ENCODE data around the gene ANKRD30B.
"Not testable (repeated sequence)": the region's sequence is repeated elsewhere in the genome, so short reads cannot be mapped to it uniquely, and the experiment has no call there.

The ANKRD30B gene

GRCh38 chr18:14747513-14748474 is at the start of gene ANKRD30B:
TSS of gene ANKRD30B (plus strand) at chr18:14748172. CDS start at chr18:14748420, 248 bp downstream.
- FAIRE-seq = no peak

GRCh38 chr18:14701286-14702040 is 46.5 kb upstream of the ANKRD30B start:
- FAIRE-seq = not testable (repeated sequence)

GRCh38 chr18:14709761-14710160 is 38.2 kb upstream of the ANKRD30B start:
- FAIRE-seq = not testable (repeated sequence)

- not testable (repeated sequence) for FAIRE-seq
These were observed 26.4 kb upstream of the ANKRD30B start for GRCh38 chr18:14721569-14721968.

- FAIRE-seq = not testable (repeated sequence)
These were observed 8.9 kb upstream of the ANKRD30B start for GRCh38 chr18:14739056-14739455.

GRCh38 chr18:14746897-14747296 is 1.1 kb upstream of the ANKRD30B start:
- no peak for FAIRE-seq

- FAIRE-seq = no peak
These were observed 524 bp downstream of the ANKRD30B start for GRCh38 chr18:14748496-14748895.

- not testable (repeated sequence) for FAIRE-seq
These were observed 15.6 kb downstream of the ANKRD30B start for GRCh38 chr18:14763566-14763965.

- FAIRE-seq = no peak
These were observed 19.5 kb downstream of the ANKRD30B start for GRCh38 chr18:14767474-14767873.

GRCh38 chr18:14768241-14768640 is 20.3 kb downstream of the ANKRD30B start:
- no peak for FAIRE-seq

- no peak for FAIRE-seq
These were observed 21.4 kb downstream of the ANKRD30B start for GRCh38 chr18:14769381-14769780.

GRCh38 chr18:14776801-14777200 is 28.8 kb downstream of the ANKRD30B start:
- FAIRE-seq = no peak

GRCh38 chr18:14781671-14782070 is 33.7 kb downstream of the ANKRD30B start:
- FAIRE-seq = no peak

- no peak for FAIRE-seq
These were observed 36.2 kb downstream of the ANKRD30B start for GRCh38 chr18:14784133-14784532.

- FAIRE-seq = not testable (repeated sequence)
These were observed 48.9 kb downstream of the ANKRD30B start for GRCh38 chr18:14796876-14797275.

GRCh38 chr18:14797969-14798764 is 50.2 kb downstream of the ANKRD30B start:
- FAIRE-seq = not testable (repeated sequence)

- FAIRE-seq = not testable (repeated sequence)
These were observed 63.1 kb downstream of the ANKRD30B start for GRCh38 chr18:14811081-14811480.

- FAIRE-seq = not testable (repeated sequence)
These were observed 79.1 kb downstream of the ANKRD30B start for GRCh38 chr18:14826972-14827632.

- not testable (repeated sequence) for FAIRE-seq
These were observed 93.6 kb downstream of the ANKRD30B start for GRCh38 chr18:14841607-14842006.

- not testable (repeated sequence) for FAIRE-seq
These were observed 103.6 kb downstream of the ANKRD30B start for GRCh38 chr18:14851533-14851932.

GRCh38 chr18:14855634-14856033 is 107.7 kb downstream of the ANKRD30B start:
- not testable (repeated sequence) for FAIRE-seq

GRCh38 chr18:14856256-14856655 is 108.3 kb downstream of the ANKRD30B start:
- not testable (repeated sequence) for FAIRE-seq
